Measurements from ENCODE around the gene MN1.
A peak's percentile ranks its signal among the peaks of the same experiment; 100 is the strongest.

Gene MN1

GRCh38 chr22:27752771-27753170 is 48.8 kb downstream of the MN1 start:
- Histone ChIP-seq H3K4me3 (no peak overlapping the region), H3K27ac (peak overlapping the region; percentile 77 to 83)
- no peak for TF ChIP-seq CTCF (IDR thresholded peaks at IDR 0.05)
- DNase-seq (ENCODE audit: low spot score), result peak; percentile 89

GRCh38 chr22:27752141-27752540 is 49.4 kb downstream of the MN1 start:
- Histone ChIP-seq H3K4me3 (no peak overlapping the region), H3K27ac (peak overlapping the region; percentile 77 to 83)
- DNase-seq (ENCODE audit: low spot score), result no peak
- no peak for TF ChIP-seq CTCF (IDR thresholded peaks at IDR 0.05)

- Histone ChIP-seq H3K27ac (peak overlapping the region; percentile 77 to 83), H3K4me3 (no peak overlapping the region)
- no peak for DNase-seq (ENCODE audit: low spot score)
- no peak for TF ChIP-seq CTCF (IDR thresholded peaks at IDR 0.05)
Measured at GRCh38 chr22:27751277-27752070, 50.1 kb downstream of the MN1 start.

- DNase-seq (ENCODE audit: low spot score), result no peak
- TF ChIP-seq CTCF (IDR thresholded peaks at IDR 0.05), result no peak
- Histone ChIP-seq H3K27ac (peak overlapping the region; percentile 77 to 83), H3K4me3 (no peak overlapping the region)
Measured at GRCh38 chr22:27750584-27751265, 50.8 kb downstream of the MN1 start.

GRCh38 chr22:27749597-27750225 is 51.8 kb downstream of the MN1 start:
- Histone ChIP-seq H3K27ac (peak overlapping the region; percentile 77 to 91), H3K4me3 (peak overlapping the region; percentile 52)
- DNase-seq (ENCODE audit: low spot score), result no peak
- TF ChIP-seq CTCF (IDR thresholded peaks at IDR 0.05), result no peak

- no peak for TF ChIP-seq CTCF (IDR thresholded peaks at IDR 0.05)
- Histone ChIP-seq H3K27ac (peak overlapping the region; percentile 77 to 91), H3K4me3 (peak overlapping the region; percentile 52)
- DNase-seq (ENCODE audit: low spot score), result no peak
Measured at GRCh38 chr22:27748751-27749191, 52.8 kb downstream of the MN1 start.

Data from coronary artery (tissue), 2 donors.